GM23338 (cell line): ENCODE data around the gene DGKD. TPM values are rescaled to one million over a fixed set of nuclear protein-coding genes. Genes with fewer than 3 reads are reported as not detected.
A peak's percentile ranks its signal among the peaks of the same experiment; 100 is the strongest.

ENCODE experiments used
- ATAC-seq: fragments of 200-7000 bp; cut with Tn5 transposase; 3 replicates; pipeline ENCODE4 v1.9.1; 2020
- DNase-seq: peaks from one replicate; pipeline ENCODE4 v3.0.0-alpha.2; 2015; ENCODE audit warnings: low spot score
- H2AFZ ChIP-seq: fragments of 200-600 bp; sonication (generic); 2 replicates; pipeline ENCODE4 v1.8.0; 2016; ENCODE audit warnings: antibody characterized with exemption, mild to moderate bottlenecking, moderate library complexity
- H3F3A ChIP-seq: fragments of 200-600 bp; sonication (generic); replicated peaks from 2 replicates; pipeline ENCODE4 v1.8.0; 2017; ENCODE audit warnings: antibody characterized with exemption, mixed run types, low read depth
- H3K27ac ChIP-seq: fragments of 200-600 bp; sonication (generic); 2 replicates; pipeline ENCODE4 v1.6.1; 2016; ENCODE audit warnings: low read depth
- H3K27me3 ChIP-seq: fragments of 200-600 bp; sonication (generic); 2 replicates; pipeline ENCODE4 v1.8.0; 2016; ENCODE audit warnings: mild to moderate bottlenecking, mixed run types, moderate library complexity; ENCODE audit not compliant: insufficient read depth
- H3K36me3 ChIP-seq: fragments of 200-600 bp; sonication (generic); 2 replicates; pipeline ENCODE4 v1.8.0; 2016; ENCODE audit warnings: mild to moderate bottlenecking; ENCODE audit not compliant: insufficient read depth
- H3K4me1 ChIP-seq: fragments of 200-600 bp; sonication (generic); 2 replicates; pipeline ENCODE4 v1.8.0; 2016; ENCODE audit warnings: mild to moderate bottlenecking, moderate library complexity; ENCODE audit not compliant: insufficient read depth
- H3K4me2 ChIP-seq: fragments of 200-600 bp; sonication (generic); 2 replicates; pipeline ENCODE4 v1.7.1; 2017; ENCODE audit warnings: mixed run types
- H3K4me3 ChIP-seq: fragments of 200-600 bp; sonication (generic); 2 replicates; pipeline ENCODE4 v1.6.1; 2016; ENCODE audit warnings: mixed run types
- H3K79me2 ChIP-seq: fragments of 200-600 bp; sonication (generic); replicated peaks from 2 replicates; pipeline ENCODE4 v1.8.0; 2017; ENCODE audit warnings: mild to moderate bottlenecking; ENCODE audit not compliant: insufficient read depth
- H3K9me2 ChIP-seq: fragments of 200-600 bp; sonication (generic); 2 replicates; pipeline ENCODE4 v1.8.0; 2017; ENCODE audit not compliant: insufficient read depth
- H4K20me1 ChIP-seq: fragments of 200-600 bp; sonication (generic); replicated peaks from 2 replicates; pipeline ENCODE4 v1.8.0; 2017; ENCODE audit warnings: mild to moderate bottlenecking; ENCODE audit not compliant: insufficient read depth
- H3K27ac Mint-ChIP-seq: 2 replicates; pipeline ENCODE4 v1.8.0; 2020; ENCODE audit warnings: inconsistent platforms, mild to moderate bottlenecking, moderate library complexity, mixed read lengths
- H3K27me3 Mint-ChIP-seq: 3 replicates; pipeline ENCODE4 v1.8.0; 2022; ENCODE audit warnings: low read depth, mild to moderate bottlenecking, moderate library complexity, mixed read lengths, inconsistent platforms; ENCODE audit not compliant: insufficient read depth, poor library complexity
- H3K36me3 Mint-ChIP-seq: 3 replicates; pipeline ENCODE4 v1.8.0; 2021; ENCODE audit warnings: low read depth, mild to moderate bottlenecking, inconsistent platforms, moderate library complexity, mixed read lengths
- H3K4me1 Mint-ChIP-seq: 3 replicates; pipeline ENCODE4 v1.8.0; 2020; ENCODE audit warnings: mild to moderate bottlenecking, inconsistent platforms, mixed read lengths
- H3K4me3 Mint-ChIP-seq: 3 replicates; pipeline ENCODE4 v1.8.0; 2021; ENCODE audit warnings: moderate library complexity, mild to moderate bottlenecking, inconsistent platforms, mixed read lengths
- H3K9me3 Mint-ChIP-seq: 3 replicates; pipeline ENCODE4 v1.8.0; 2020; ENCODE audit warnings: moderate library complexity, mild to moderate bottlenecking, inconsistent platforms, mixed read lengths
- CTCF ChIP-seq, 2 experiments: fragments of 200-600 bp in 1 of 2; sonication (generic) in 1 of 2; conservative IDR thresholded peaks; 2 replicates each; pipeline versions ENCODE4 v1.5.1 to v1.6.1; 2016 to 2017; ENCODE audit warnings: antibody characterized with exemption in 2 of 2, low read depth in 2 of 2, mild to moderate bottlenecking in 2 of 2, moderate library complexity in 1 of 2
- EZH2 ChIP-seq: fragments of 200-600 bp; sonication (generic); IDR thresholded peaks from one replicate; pipeline ENCODE4 v1.8.0; 2017; ENCODE audit warnings: antibody characterized with exemption, mild to moderate bottlenecking, low read depth; ENCODE audit not compliant: unreplicated experiment
- JUNB ChIP-seq: IDR thresholded peaks from one replicate; pipeline ENCODE4 v1.6.1; 2016; ENCODE audit warnings: antibody characterized with exemption; ENCODE audit not compliant: unreplicated experiment
- REST ChIP-seq: IDR thresholded peaks from one replicate; pipeline ENCODE4 v1.6.1; 2018; ENCODE audit warnings: antibody characterized with exemption; ENCODE audit not compliant: unreplicated experiment
- ZNF462 ChIP-seq: fragments of 250-450 bp; sonication (Bioruptor Pico); IDR thresholded peaks from 2 replicates; pipeline ENCODE4 v1.5.0; 2020; ENCODE audit warnings: mild to moderate bottlenecking, moderate library complexity
- polyA plus RNA-seq: library from polyadenylated mRNA; unstranded; fragments of >200 nt; fragmentation: Nextera tagmentation; extraction: Ambion mirVana; gene quantifications from 2 replicates; pipeline ENCODE4 v1.2.1, GENCODE V29; 2016
- total RNA-seq: library from RNA; depleted of rRNA; stranded (reverse); fragments of >200 nt; shearing (Covaris generic); gene quantifications from 2 replicates; pipeline ENCODE4 v1.2.3, GENCODE V29; 2014

Gene DGKD
- total and polyA plus RNA-seq, 2 experiments from 2014 or later, result 11.1 to 23.4 TPM

- no peak for TF ChIP-seq ZNF462 (CRISPR knock-in tag)
Observed at GRCh38 chr2:233413559-233414272, 59.4 kb downstream of the DGKD start (continued).

GRCh38 chr2:233414273-233414654 is 60.0 kb downstream of the DGKD start:
- Mint-ChIP-seq H3K36me3 (peaks cover 25% of the 10 kb centered on the region), H3K27ac (no peak overlapping the region), H3K4me3 (no peak overlapping the region), H3K4me1 (peaks cover 18% of the 10 kb centered on the region), H3K27me3 (peaks cover 6% of the 10 kb centered on the region), H3K9me3 (peaks cover 18% of the 10 kb centered on the region)
- Histone ChIP-seq H3F3A (no peaks in the 10 kb centered on the region), H3K27me3 (no peaks in the 10 kb centered on the region), H3K9me2 (no peaks in the 10 kb centered on the region), H3K36me3 (peaks cover 8% of the 10 kb centered on the region; the same call in 1 of the 2 replicates), H3K4me1 (peaks cover 2% of the 10 kb centered on the region), H2AFZ (no peak overlapping the region), H4K20me1 (no peaks in the 10 kb centered on the region), H3K4me3 (no peak overlapping the region), H3K27ac (no peak overlapping the region), H3K4me2 (no peak overlapping the region), H3K79me2 (peaks cover 15% of the 10 kb centered on the region)
- TF ChIP-seq REST, result no peak
- 0 out of 4 replicates have a peak, but pooled peaks of 1 of the 2 experiments have one; percentile 6 for TF ChIP-seq CTCF (conservative IDR thresholded peaks at IDR 0.05; ENCODE audit: low read depth in 2 of 2)
- TF ChIP-seq JUNB, result no peak
- no peak for TF ChIP-seq EZH2
- ATAC-seq (no peak), DNase-seq (no peak)
